Measurements from ENCODE around the gene CMTR1.
"Not testable (repeated sequence)": the region's sequence is repeated elsewhere in the genome, so short reads cannot be mapped to it uniquely, and the experiment has no call there.

The CMTR1 gene

DNA sequence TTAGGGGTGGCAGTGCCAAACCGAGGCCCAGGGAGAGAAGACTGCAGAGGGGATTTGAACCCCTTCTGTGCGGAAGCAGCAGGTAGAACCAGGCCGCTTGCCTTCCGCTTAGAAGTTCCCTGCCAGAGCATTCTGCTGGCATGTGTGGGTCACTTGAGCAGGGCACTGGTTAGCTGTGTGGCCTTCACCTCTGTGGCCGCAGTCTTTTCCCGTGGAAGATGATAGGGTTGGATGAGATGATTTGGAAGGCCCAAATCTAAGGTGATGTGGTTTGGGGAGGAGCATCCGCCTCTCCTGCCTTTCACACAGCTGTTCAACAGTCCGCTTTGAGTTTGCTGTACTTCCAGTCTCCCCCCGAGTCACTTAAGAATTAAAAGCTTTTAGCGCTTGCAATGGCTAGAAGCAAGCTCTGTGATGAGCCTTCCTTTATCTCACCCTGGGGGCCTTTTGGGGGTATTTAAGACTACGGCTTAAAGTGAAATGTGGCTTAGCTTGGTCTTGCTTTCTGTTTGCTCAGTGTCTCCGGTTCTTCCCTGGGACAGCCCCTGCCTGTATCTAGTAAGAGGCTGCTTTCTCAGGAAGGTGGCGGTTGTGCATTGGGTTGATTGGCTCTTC lies 743 bp downstream of the CMTR1 start:
- in situ Hi-C loops (cut with MboI; ENCODE audit: low sequenced_read_pairs, unreplicated experiment), result no loop called here
- peak; percentile 71 for DNase-seq (ENCODE audit: low spot score)

DNA sequence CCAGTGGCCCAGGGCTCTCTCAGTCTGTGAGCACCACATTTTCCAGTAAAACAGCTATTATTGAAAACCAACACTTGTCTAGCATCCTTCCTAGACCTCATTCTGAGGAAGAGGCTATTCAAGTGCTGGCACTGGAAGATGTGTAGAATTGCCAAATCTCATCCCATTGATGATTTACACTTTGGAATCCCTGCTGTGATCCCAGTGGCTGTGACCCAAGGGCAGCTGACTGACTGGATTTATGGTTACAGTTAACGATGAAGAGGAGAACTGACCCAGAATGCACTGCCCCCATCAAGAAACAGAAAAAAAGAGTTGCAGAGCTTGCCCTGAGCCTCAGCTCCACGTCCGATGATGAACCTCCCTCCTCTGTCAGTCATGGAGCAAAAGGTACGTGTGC lies 2.4 kb downstream of the CMTR1 start:
- in situ Hi-C loops (cut with MboI; ENCODE audit: low sequenced_read_pairs, unreplicated experiment), result no loop called here

More for the DNA sequence above, 743 bp downstream of the CMTR1 start:
- TF ChIP-seq CTCF (IDR thresholded peaks at IDR 0.05; ENCODE audit: borderline replicate concordance, control extremely low read depth, extremely low read depth, insufficient read depth, missing control alignments), result no peak

GRCh38 chr6:37435816-37436215 lies 2.8 kb downstream of the CMTR1 start:
- TF ChIP-seq CTCF (IDR thresholded peaks at IDR 0.05; ENCODE audit: borderline replicate concordance, control extremely low read depth, extremely low read depth, insufficient read depth, missing control alignments), result no peak
- DNase-seq (ENCODE audit: low spot score), result no peak
- in situ Hi-C loops (cut with MboI; ENCODE audit: low sequenced_read_pairs, unreplicated experiment), result no loop called here

More for the DNA sequence above, 2.4 kb downstream of the CMTR1 start:
- DNase-seq (ENCODE audit: low spot score), result no peak
- no peak for TF ChIP-seq CTCF (IDR thresholded peaks at IDR 0.05; ENCODE audit: borderline replicate concordance, control extremely low read depth, extremely low read depth, insufficient read depth, missing control alignments)

- no peak for TF ChIP-seq CTCF (IDR thresholded peaks at IDR 0.05; ENCODE audit: borderline replicate concordance, control extremely low read depth, extremely low read depth, insufficient read depth, missing control alignments)
- in situ Hi-C loops (cut with MboI; ENCODE audit: low sequenced_read_pairs, unreplicated experiment), result no loop called here
These were observed 5.9 kb downstream of the CMTR1 start for GRCh38 chr6:37438930-37439329.

GRCh38 chr6:37441651-37442050 lies 8.6 kb downstream of the CMTR1 start:
- in situ Hi-C loops (cut with MboI; ENCODE audit: low sequenced_read_pairs, unreplicated experiment), result no loop called here
- no peak for DNase-seq (ENCODE audit: low spot score)
- no peak for TF ChIP-seq CTCF (IDR thresholded peaks at IDR 0.05; ENCODE audit: borderline replicate concordance, control extremely low read depth, extremely low read depth, insufficient read depth, missing control alignments)

More at GRCh38 chr6:37438930-37439329, 5.9 kb downstream of the CMTR1 start:
- DNase-seq (ENCODE audit: low spot score), result no peak

- in situ Hi-C loops (cut with MboI; ENCODE audit: low sequenced_read_pairs, unreplicated experiment), result no loop called here
- no peak for TF ChIP-seq CTCF (IDR thresholded peaks at IDR 0.05; ENCODE audit: borderline replicate concordance, control extremely low read depth, extremely low read depth, insufficient read depth, missing control alignments)
- no peak for DNase-seq (ENCODE audit: low spot score)
These were observed 9.6 kb downstream of the CMTR1 start for GRCh38 chr6:37442416-37443215.

- in situ Hi-C loops (cut with MboI; ENCODE audit: low sequenced_read_pairs, unreplicated experiment); DNase-seq (ENCODE audit: low spot score): not testable (repeated sequence)
These were observed 10.2 kb downstream of the CMTR1 start for GRCh38 chr6:37443216-37443542.
